ENCODE data around the gene RNASE13. TPM values are rescaled to one million over a fixed set of nuclear protein-coding genes. Genes with fewer than 3 reads are reported as not detected.
A peak's percentile ranks its signal among the peaks of the same experiment; 100 is the strongest.

RNASE13 gene
- total RNA-seq, 4 donors from 2014 or later = not detected

GRCh38 chr14:21069388-21070082 lies 34.9 kb upstream of the RNASE13 start:
- peak overlapping the region; percentile 66 to 90 (median 82) for H3K4me3 ChIP-seq
- DNase-seq = no peak

GRCh38 chr14:21068521-21069387 lies 34.1 kb upstream of the RNASE13 start:
- peaks cover 0 to 36% (median 26%) of the 10 kb centered on the region in 4 donors for H3K4me1 ChIP-seq
- H3K4me3 ChIP-seq = peak overlapping the region; percentile 66 to 90 (median 82)
- no peaks in the 10 kb centered on the region for H3K9me3 ChIP-seq
- H3K27me3 ChIP-seq = no peaks in the 10 kb centered on the region
- peaks cover 0 to 4% (median 0%) of the 10 kb centered on the region in 3 donors for H3K36me3 ChIP-seq
- peak overlapping the region; percentile 79 to 90 (median 84) for H3K27ac ChIP-seq
- no peak for TF ChIP-seq POLR2A (IDR thresholded peaks at IDR 0.05)
- TF ChIP-seq CTCF (IDR thresholded peaks at IDR 0.05) = peak; percentile 31 to 65 (median 54)
- DNase-seq = peak in 2 of 3 donors; percentile 68 to 78

More at GRCh38 chr14:21069388-21070082, 34.9 kb upstream of the RNASE13 start:
- Histone ChIP-seq H3K36me3 (peaks cover 0 to 12% (median 0%) of the 10 kb centered on the region in 3 donors), H3K4me1 (peaks cover 0 to 36% (median 26%) of the 10 kb centered on the region in 4 donors), H3K27ac (peak overlapping the region; percentile 79 to 90 (median 84)), H3K27me3 (no peaks in the 10 kb centered on the region), H3K9me3 (no peaks in the 10 kb centered on the region)
- TF ChIP-seq CTCF (IDR thresholded peaks at IDR 0.05) (no peak), POLR2A (IDR thresholded peaks at IDR 0.05) (no peak)

GRCh38 chr14:21066882-21067502 lies 32.4 kb upstream of the RNASE13 start:
- TF ChIP-seq POLR2A (IDR thresholded peaks at IDR 0.05) (no peak), CTCF (IDR thresholded peaks at IDR 0.05) (peak in 3 of 6 experiments; percentile 19 to 25 (median 20))
- Histone ChIP-seq H3K36me3 (no peaks in the 10 kb centered on the region), H3K9me3 (no peaks in the 10 kb centered on the region), H3K4me1 (peaks cover 0 to 31% (median 23%) of the 10 kb centered on the region in 4 donors), H3K27me3 (no peaks in the 10 kb centered on the region), H3K4me3 (no peak overlapping the region), H3K27ac (no peak overlapping the region)
- DNase-seq = no peak

- Histone ChIP-seq H3K4me1 (peaks cover 0 to 4% (median under 1%) of the 10 kb centered on the region in 4 donors), H3K36me3 (no peaks in the 10 kb centered on the region), H3K27me3 (no peaks in the 10 kb centered on the region), H3K27ac (no peak overlapping the region), H3K9me3 (no peaks in the 10 kb centered on the region), H3K4me3 (no peak overlapping the region)
- TF ChIP-seq POLR2A (IDR thresholded peaks at IDR 0.05) (no peak), CTCF (IDR thresholded peaks at IDR 0.05) (no peak)
- DNase-seq = no peak
Measured at GRCh38 chr14:21063479-21063878, 28.9 kb upstream of the RNASE13 start.

GRCh38 chr14:21061347-21061668 lies 26.7 kb upstream of the RNASE13 start:
- Histone ChIP-seq H3K4me1 (peaks cover 0 to 4% (median 0%) of the 10 kb centered on the region in 4 donors), H3K27ac (peak overlapping the region in 1 of 4 donors; percentile 9), H3K4me3 (no peak overlapping the region), H3K9me3 (no peaks in the 10 kb centered on the region), H3K27me3 (no peaks in the 10 kb centered on the region), H3K36me3 (no peaks in the 10 kb centered on the region)
- no peak for DNase-seq
- TF ChIP-seq POLR2A (IDR thresholded peaks at IDR 0.05) (no peak), CTCF (IDR thresholded peaks at IDR 0.05) (no peak)

All from Peyer's patch (tissue), 4 donors.